Measurements from ENCODE around the gene TNFRSF8.

Gene TNFRSF8

GRCh38 chr1:12159816-12160215, 96.7 kb downstream of the TNFRSF8 start:
- DNase-seq (ENCODE audit: low spot score), result no peak

GRCh38 chr1:12161324-12161661, 98.2 kb downstream of the TNFRSF8 start:
- DNase-seq (ENCODE audit: low spot score), result no peak

- DNase-seq (ENCODE audit: low spot score), result peak; percentile 83
These were observed 98.8 kb downstream of the TNFRSF8 start for GRCh38 chr1:12161662-12162458.

- no peak for DNase-seq (ENCODE audit: low spot score)
These were observed 99.5 kb downstream of the TNFRSF8 start for GRCh38 chr1:12162459-12163137.

GRCh38 chr1:12163210-12163609, 100.1 kb downstream of the TNFRSF8 start:
- no peak for DNase-seq (ENCODE audit: low spot score)

- no peak for DNase-seq (ENCODE audit: low spot score)
These were observed 101.1 kb downstream of the TNFRSF8 start for GRCh38 chr1:12164210-12164609.

GRCh38 chr1:12165342-12165741, 102.2 kb downstream of the TNFRSF8 start:
- no peak for DNase-seq (ENCODE audit: low spot score)

- DNase-seq (ENCODE audit: low spot score), result peak; percentile 51
These were observed 103.9 kb downstream of the TNFRSF8 start, which contains the start of gene TNFRSF1B for GRCh38 chr1:12166834-12167492. TNFRSF1B (plus strand) TSS chr1:12166991; CDS start chr1:12167092, 101 bp downstream.

GRCh38 chr1:12167493-12168429, 104.7 kb downstream of the TNFRSF8 start:
- no peak for DNase-seq (ENCODE audit: low spot score)

GRCh38 chr1:12168451-12169160, 105.5 kb downstream of the TNFRSF8 start:
- DNase-seq (ENCODE audit: low spot score), result no peak

GRCh38 chr1:12169442-12170135, 106.5 kb downstream of the TNFRSF8 start:
- no peak for DNase-seq (ENCODE audit: low spot score)

- DNase-seq (ENCODE audit: low spot score), result no peak
These were observed 107.2 kb downstream of the TNFRSF8 start for GRCh38 chr1:12170263-12170671.

- no peak for DNase-seq (ENCODE audit: low spot score)
These were observed 108.3 kb downstream of the TNFRSF8 start for GRCh38 chr1:12171206-12172041.

- DNase-seq (ENCODE audit: low spot score), result no peak
These were observed 109.1 kb downstream of the TNFRSF8 start for GRCh38 chr1:12172042-12172851.

GRCh38 chr1:12173041-12173509, 110.0 kb downstream of the TNFRSF8 start:
- no peak for DNase-seq (ENCODE audit: low spot score)

- DNase-seq (ENCODE audit: low spot score), result peak; percentile 63
These were observed 110.6 kb downstream of the TNFRSF8 start for GRCh38 chr1:12173631-12174121.

- DNase-seq (ENCODE audit: low spot score), result no peak
These were observed 112.1 kb downstream of the TNFRSF8 start for GRCh38 chr1:12174924-12175810.
